Renal cortex interstitium (tissue), 11 donors: ENCODE data around the gene STAMBP. TPM values are rescaled to one million over a fixed set of nuclear protein-coding genes. Genes with fewer than 3 reads are reported as not detected.
"Not testable (repeated sequence)": the region's sequence is repeated elsewhere in the genome, so short reads cannot be mapped to it uniquely, and the experiment has no call there.

Experiments
- DNase-seq, 11 donors: peaks; one replicate each; pipeline ENCODE4 v3.0.0-alpha.2; 2013; ENCODE audit warnings: low read depth in 9 of 11, low spot score in 4 of 11; ENCODE audit errors: extremely low read depth in 1 of 11
- polyA plus RNA-seq, 3 donors: library from polyadenylated mRNA; unstranded; fragments of 120-200 nt; gene quantifications; one replicate each; pipeline ENCODE4 v1.2.1, GENCODE V29; 2013; ENCODE audit not compliant: insufficient read length in 3 of 3

The STAMBP gene
- polyA plus RNA-seq, 3 donors = 57.6 to 67.5 (median 58.6) TPM

DNA sequence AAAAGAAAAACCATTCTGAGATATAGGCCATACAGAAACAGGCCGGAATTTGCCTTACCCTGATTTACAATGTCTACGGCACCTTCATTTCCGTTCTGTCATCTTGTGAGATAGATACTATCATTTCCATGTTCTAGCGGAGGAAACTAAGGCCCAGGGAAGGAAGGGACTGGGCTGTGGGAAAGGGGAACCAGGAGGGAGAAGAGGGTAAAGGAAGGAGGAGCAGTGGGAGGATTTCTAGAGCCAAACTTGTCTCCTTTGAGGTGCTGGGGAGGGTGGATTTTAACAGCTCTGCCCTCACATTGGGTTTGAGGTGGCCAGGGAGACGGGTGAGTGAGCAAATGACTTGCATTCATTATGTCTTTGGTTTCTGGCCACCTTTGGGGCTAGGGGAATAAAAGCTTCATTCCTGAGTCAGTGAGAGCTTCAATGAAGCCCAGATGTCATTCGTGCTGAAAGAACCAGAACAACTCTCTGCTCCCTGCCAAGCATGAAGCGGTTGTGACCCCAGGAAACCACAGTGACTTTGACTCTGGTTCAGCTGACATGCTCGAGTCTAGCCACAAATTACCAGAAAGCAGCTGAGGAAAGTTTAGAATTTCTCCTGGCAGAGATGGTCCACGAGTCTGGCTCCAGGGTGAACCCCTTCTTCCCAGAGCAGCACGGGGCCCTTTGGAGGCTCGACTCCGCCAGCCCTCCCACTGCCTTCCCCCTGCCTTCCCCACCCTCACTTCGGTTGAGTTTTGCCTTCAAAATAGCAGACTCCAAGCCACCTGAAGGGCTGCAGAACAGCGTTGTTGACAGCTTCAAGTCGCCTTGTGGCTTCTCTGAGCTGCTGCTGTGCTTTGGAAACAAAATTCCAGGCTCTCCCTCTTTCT lies 67.8 kb downstream of the STAMBP start:
- no peak for DNase-seq

DNA sequence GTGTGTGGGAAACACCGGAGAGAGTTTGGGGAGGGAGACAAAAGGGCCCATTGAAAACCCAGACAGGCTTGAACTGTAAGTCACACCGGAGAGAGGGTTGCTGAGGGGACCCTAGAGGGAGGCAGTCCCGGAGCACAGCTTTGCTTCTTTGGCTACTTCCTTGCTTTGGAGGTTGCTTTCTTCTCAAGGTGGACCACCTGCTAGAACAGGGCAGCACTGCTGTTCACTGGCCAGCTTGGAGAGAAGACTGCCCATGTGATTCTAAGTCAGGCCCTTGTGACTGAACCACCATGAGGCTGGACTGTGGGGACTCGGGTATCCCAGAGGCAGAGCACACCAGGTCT lies 68.5 kb downstream of the STAMBP start:
- no peak for DNase-seq

DNA sequence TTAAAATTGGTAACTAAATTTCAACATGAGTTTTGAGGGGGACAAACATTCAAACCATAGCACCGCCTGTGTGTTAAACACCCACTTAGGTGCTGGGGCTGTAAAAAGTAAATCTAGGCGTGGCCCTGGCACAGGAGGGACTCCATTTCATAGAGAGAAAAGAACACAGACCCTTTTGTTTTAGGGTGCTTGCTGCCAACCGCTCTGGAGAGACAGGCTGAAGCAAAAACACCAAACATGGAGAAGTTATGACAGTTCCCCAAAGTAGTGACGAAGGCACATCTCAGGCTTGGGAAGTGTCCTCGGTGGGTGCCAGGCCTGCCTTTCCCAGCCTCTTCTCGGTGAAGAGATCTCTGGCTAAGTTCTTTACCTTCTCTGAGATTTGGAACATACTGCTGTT lies 69.2 kb downstream of the STAMBP start:
- DNase-seq = no peak

DNA sequence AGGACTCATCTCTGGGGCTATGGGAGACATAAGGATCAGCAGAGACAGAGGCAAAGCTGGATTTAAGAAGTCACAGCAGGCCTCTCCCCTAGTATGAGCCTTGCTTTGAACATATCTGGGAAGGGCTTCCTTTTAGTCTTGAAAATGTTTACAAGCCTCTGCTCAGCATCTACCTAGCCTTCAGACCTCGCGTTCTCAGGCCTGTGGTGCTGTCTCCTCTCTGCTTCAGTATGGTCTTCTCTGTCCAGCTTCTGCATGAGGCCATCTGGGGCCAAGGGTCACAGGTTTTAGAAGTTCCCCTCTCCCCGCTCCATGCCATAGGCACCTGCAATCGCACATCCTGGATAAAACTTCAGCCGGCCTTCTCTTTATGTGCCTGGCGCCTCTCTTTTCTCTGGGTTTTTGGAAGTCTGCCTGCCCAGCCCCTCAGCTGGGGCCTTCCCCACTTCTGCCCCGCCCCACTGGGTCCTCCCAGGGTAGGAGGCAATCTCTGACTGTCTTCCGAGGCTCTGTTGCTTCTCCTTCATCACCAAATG lies 71.1 kb downstream of the STAMBP start:
- no peak for DNase-seq

DNA sequence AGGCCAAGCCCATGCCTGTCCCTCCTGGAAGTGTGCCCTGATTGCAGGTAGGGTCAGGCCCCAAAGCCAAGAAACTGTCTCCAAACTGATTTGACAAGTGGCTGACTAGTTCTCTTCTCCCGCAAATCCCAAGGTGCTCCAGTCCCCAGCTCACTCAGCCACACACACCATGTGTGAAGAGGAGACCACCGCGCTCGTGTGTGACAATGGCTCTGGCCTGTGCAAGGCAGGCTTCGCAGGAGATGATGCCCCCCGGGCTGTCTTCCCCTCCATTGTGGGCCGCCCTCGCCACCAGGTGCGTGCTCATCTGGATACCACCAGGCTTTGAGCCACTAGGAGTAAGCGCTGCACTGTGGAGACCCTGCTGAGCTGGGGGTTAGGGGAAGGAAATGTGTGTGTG lies 72.4 kb downstream of the STAMBP start:
- DNase-seq = no peak

DNA sequence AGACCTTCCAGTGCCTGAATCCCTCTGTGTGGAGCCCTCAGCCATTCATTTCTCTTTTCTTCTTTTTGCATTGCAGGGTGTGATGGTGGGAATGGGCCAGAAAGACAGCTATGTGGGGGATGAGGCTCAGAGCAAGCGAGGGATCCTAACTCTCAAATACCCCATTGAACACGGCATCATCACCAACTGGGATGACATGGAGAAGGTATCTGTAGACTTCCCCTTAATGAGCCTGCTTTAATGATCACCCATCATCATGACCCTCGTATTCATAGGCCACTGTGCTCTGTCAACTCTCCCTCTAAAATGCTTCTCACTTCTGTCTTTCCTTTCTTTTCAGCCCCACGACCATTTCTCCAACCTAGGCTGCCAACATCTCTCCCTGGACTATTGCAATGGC lies 73.5 kb downstream of the STAMBP start:
- no peak for DNase-seq

DNA sequence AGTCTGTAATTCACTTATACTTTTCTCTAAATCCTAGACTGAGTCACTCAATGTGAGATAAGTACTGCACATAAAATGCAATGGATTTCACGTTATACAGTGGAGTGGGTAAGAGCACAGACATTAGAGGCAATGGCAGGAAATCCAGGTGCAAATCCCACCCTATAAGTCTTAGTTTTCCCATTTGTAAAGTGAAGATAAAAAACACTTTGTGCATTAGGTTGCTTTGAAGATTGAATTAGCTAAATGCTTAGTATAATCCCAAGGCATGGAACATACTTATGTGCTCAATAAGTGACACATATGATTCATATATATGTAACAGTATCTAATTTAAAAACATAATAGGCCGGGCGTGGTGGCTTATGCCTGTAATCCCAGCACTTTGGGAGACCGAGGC lies 74.6 kb downstream of the STAMBP start:
- no peak for DNase-seq

DNA sequence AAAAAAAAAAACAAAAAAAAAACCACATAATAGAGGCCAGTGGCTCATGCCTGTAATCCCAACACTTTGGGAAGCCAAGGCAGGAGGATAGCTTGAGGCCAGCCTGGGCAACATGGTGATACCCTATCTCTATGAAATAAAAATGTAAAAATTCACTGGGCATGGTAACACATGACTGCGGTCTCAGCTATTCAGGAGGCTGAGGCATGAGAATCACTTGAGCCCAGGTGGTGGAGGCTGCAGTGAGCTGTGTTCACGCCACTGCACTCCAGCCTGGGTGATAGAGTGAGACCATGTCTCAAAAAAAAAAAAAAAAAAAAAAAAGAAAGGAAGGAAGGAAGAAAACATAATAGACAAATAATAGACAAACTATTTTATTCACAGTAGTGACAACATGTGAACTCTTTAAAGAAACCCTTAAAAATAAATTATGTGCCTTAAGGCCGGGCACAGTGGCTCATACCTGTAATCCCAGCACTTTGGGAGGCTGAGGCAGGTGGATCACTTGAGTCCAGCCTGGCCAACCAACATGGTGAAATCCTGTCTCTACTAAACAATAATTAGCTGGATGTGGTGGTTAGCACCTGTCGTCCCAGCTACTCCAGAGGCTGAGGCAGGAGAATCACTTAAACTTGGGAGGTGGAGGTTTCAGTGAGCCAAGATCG lies 75.3 kb downstream of the STAMBP start:
- DNase-seq = not testable (repeated sequence)

DNA sequence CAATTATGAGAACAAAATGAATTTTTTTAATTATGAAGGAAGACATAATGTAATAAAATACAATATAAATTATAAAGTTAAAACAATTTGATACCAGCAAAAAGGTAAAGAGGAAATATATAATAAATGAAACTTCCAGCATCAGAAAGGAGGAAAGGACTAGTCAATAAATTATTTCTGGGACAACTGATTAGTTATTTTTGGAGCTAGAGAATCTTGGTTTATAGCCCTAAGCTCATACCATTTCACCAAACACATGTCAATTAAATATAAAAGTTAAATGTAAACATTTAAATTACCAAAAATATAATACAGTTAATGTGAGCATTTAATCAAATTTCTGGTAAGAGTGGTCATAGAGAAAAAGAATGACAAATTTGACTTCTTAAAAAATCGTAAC lies 76.2 kb downstream of the STAMBP start:
- no peak for DNase-seq

DNA sequence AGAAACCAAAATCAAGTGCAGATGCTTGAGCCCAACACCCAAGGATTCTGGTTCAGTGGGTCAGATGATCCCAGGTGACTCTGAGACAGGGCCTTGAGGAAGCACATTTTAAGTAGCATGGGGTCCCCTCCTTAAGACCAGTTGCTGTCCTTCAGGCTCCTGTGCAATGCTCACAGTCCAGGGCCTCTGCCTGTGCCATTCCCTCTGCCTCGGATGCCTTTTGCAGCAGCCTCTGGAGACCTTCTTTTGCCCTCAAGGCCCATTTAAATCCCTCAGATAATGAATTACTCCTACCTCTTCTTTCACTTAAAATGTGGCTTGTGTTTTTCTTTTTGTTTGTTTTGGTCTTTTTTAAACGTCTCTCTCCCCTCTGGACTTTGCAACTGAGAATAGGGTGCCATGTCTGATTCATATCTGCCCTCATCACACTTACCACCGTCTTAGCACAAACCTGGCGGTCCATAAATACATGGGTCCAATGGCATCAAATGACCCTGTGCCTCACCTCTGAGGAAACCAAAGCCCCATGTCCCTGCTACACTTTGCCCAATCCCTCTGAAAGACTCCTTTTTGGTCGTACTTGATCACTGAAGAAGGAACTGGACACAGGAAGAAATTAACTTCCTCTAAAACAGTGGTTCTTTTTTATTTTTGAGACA lies 78.2 kb downstream of the STAMBP start:
- DNase-seq = no peak

DNA sequence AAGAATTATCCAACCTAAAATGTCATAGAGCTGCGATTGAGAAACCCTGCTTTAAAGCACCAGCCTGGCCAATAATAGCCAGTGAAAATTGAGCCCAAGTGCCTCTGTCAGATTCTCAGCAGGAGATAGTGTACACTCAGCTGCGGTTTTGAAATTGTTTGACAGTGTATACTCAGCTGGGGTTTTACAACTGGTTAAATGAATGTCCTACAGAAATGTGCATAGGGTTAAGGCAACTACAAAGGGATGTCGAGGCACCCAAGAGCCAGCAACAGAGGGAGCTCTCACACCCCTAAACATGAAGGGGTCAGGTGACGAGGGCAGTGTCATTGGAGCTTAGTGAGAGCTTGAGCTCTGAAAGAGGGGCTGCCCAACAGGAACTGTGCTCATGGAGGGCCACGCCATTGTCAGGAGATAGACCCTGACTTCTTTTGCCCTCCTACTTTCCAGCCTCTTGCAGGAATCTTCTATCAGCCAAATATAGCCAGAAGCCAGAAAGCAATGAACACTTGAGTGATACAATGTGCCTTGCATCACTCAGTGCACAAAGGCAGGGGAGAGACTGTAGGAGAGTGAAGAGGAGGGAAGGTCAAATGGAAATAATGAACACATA lies 79.2 kb downstream of the STAMBP start:
- DNase-seq = no peak

DNA sequence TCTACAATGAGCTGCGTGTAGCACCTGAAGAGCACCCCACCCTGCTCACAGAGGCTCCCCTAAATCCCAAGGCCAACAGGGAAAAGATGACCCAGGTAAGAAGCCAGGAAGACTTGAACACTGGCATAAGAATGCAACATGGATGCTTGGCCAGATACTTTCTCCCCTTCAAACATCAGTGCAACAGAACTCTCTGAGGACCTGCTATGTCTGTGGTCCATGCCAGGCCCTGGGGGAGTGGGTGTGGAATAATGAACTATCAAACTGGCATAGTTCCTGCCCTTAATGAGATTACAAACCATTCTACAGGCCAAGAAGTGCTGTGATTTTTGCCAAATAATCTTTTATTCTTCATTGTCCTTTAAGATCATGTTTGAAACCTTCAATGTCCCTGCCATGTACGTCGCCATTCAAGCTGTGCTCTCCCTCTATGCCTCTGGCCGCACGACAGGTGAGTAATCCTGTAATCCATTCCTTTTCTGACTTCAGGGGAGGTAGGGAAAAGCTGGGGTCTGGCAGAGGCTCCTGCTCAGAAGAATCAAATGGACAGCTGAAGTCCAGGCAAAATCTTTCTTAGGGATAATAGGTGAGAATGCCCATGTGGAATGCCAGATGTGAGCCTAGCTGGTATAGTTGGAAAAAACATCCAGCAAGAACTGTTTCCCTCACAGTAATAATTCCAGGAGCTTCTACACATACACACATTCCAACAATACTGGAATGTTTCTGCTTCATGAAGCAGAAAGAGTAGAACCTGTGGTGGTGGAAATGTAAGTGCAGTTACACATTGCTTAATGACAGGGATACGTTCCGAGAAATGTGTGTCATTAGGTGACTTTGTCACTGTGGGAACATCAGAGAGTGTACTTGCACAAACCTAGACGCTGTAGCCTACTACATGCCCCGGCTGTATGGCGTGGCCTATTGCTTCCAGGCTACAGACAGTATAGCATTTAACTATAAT lies 80.2 kb downstream of the STAMBP start:
- peak in 3 of 11 donors; percentile 10 to 50 (median 38) for DNase-seq

DNA sequence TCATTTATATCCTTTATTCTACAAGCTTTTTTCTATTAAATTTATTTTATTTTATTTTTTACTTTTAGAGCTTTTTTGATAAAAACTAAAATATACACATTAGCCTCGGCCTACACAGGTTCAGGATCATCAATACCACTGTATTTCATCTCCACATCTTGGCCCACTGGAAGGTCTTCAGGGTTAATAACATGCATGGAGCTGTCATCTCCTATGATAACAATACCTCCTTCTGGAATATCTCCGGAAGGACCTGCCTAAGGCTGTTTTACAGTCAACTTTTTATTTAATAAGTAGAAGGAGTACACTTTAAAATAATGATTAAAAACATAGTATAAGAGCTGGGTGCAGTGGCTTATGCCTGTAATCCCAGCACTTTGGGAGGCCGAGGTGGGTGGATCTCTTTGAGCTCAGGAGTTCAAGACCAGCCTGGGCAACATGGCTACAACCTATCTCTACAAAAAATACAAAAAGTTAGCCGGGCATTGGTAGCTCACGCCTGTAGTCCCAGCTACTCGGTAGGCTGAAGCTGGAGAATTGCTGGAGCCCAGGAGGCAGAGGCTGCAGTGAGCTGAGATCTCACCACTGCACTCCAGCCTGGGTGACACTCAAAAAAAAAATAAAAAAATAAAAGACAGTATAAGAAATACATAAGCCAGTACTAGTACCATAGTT lies 82.2 kb downstream of the STAMBP start:
- no peak for DNase-seq

DNA sequence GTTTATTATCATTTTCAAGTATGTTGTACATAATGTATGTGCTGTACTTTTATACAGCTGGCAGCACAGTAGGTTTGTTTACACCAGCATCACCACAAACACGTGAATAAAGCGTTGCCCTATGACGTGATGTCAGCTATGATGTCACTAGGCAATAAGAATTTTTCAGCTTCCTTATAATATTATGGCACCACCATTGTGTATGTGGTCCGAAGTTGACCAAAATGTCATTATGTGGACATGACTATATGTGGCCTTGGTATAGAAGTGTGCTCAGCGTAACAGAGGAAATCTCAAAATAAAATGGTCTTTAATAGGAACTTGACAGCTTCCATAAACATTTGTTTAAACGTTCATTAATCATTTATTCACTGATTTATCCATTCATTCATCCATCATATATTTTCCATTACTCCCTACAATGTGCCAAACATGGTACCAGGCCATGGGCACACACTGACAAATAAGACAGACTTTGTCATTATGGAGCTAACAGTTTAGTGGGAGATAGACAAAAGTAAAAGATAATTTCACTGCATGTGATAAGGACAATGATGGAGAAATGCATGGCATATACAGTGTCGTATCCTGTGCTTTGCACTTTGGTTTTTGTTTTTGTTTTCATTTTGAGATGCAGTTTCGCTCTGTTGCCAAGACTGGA lies 82.9 kb downstream of the STAMBP start:
- DNase-seq = no peak

DNA sequence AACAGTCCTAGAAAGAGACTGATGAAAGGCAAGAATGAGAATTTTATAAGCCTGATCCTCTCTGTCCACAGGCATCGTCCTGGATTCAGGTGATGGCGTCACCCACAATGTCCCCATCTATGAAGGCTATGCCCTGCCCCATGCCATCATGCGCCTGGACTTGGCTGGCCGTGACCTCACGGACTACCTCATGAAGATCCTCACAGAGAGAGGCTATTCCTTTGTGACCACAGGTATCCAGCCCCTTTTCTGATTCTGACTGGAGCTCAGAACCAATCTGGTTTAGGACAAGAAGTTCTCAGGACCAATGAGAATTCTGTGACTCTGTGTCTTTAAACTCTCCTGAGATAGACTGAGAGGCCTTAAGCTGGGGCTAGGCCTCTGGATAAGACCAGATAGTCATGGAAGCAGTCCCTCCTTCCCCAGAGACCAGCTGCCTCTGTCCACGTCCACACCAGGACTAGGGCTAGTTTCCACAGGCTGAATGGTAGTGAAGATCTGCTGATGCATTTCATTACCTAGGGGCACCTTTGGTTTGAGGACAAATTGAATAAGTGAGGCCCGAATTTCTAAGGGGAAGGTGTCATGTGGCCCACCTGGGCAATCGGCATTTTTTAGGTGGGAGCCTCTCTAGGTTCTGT lies 84.8 kb downstream of the STAMBP start:
- no peak for DNase-seq

DNA sequence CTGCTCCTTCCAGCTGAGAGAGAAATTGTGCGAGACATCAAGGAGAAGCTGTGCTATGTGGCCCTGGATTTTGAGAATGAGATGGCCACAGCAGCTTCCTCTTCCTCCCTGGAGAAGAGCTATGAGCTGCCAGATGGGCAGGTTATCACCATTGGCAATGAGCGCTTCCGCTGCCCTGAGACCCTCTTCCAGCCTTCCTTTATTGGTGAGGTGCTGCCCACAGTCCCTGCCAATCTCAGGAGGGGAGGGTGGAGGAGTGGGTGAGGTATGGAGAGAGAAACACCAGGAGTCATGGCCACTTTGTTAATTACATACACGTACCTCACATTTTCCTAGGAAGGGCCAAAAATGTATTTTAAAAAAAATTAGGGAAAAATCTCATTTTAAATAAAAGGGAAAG lies 85.9 kb downstream of the STAMBP start:
- DNase-seq = no peak

DNA sequence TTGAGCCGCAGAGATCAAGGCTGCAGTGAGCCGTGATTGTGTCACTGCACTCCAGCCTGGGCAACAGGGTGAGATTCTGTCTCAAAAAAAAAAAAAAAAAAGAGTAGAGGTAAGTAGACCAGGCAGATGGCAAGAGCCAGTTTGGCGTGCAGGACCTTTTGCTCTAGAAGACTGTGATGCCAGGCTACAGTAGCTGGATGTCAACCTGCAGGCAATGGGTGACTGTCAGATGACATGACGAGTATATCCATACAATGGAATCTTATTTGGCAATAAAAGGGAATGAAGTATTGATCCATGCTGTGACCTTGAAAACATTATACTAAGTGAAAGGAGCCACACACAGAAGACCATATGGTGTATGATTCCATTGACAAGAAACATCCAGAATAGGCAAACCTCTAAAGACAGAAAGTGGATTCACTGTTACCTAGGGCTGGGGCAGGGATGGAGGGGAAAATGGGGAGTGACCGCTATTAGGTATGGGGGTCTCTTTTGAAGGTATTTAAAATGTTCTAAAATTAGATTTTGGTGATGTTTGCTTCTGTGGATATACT lies 86.8 kb downstream of the STAMBP start:
- DNase-seq = no peak
